DOHH2 (cell line): ENCODE results near the gene MAB21L2.

Source experiments
- CTCF ChIP-seq: fragments of 200-600 bp; sonication (generic); IDR thresholded peaks from one replicate; pipeline ENCODE4 v1.5.1; 2014; ENCODE audit warnings: antibody characterized with exemption, mild to moderate bottlenecking, low read depth, low read length; ENCODE audit not compliant: poor library complexity, severe bottlenecking
- EZH2phosphoT487 ChIP-seq: fragments of 200-600 bp; sonication (generic); IDR thresholded peaks from 2 replicates; pipeline ENCODE4 v1.6.1; 2017; ENCODE audit warnings: borderline replicate concordance, mild to moderate bottlenecking, antibody characterized with exemption, low read length, moderate library complexity, mixed read lengths

DNA sequence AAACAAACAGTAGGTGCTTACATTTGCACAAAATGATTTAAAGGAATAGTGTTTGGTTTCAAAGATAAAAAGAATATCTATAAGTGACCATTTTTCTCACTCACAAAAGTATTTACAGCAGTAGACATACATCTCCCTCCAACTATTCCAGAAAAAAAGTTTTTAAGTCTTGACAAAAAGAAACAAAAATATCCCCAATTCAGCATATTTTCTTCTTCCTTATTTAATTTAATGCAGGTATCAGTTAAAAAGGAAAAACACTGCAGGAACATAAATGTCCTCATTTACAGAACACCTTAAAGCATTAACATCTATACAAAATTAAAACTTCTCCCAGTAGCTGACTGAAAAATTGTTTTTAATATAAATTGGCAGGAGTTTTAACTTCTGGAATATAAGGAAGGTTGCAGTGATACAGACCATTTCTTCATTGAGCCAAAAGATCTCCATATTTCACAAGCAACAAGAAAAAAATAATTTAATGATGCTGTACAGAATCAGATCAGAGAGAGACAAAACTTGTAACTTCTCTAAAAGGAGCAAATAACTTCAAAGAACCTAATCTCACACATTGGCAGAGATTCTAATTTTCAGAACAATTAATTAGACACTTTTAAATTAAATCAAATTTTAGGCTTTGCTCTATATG is 4.3 kb downstream of the MAB21L2 start:
- TF ChIP-seq CTCF (no peak), EZH2phosphoT487 (no peak)
